ENCODE results near the gene HAUS5. TPM values are rescaled to one million over a fixed set of nuclear protein-coding genes. Genes with fewer than 3 reads are reported as not detected.

The HAUS5 gene
- total RNA-seq, 1 donor from 2014 or later, result 12.4 TPM

GRCh38 chr19:35633727-35634440 is 21.3 kb downstream of the HAUS5 start:
- Histone ChIP-seq H3K79me2 (ENCODE audit: low read depth) (peaks cover 15% of the 10 kb centered on the region), H3F3A (ENCODE audit: low read depth) (no peaks in the 10 kb centered on the region), H3K4me2 (no peak overlapping the region), H3K4me1 (peaks cover 4% of the 10 kb centered on the region), H2AFZ (replicated peaks) (no peak overlapping the region), H3K36me3 (no peaks in the 10 kb centered on the region), H3K27me3 (no peaks in the 10 kb centered on the region), H4K20me1 (ENCODE audit: low read depth) (no peaks in the 10 kb centered on the region), H3K9ac (no peak overlapping the region), H3K9me3 (ENCODE audit: low read depth) (no peaks in the 10 kb centered on the region), H3K27ac (no peak overlapping the region), H3K4me3 (no peak overlapping the region)
- Mint-ChIP-seq H3K36me3 (peaks cover 10% of the 10 kb centered on the region), H3K4me3 (no peak overlapping the region), H3K9me3 (no peaks in the 10 kb centered on the region), H3K4me1 (peaks cover 4% of the 10 kb centered on the region), H3K27ac (no peak overlapping the region), H3K27me3 (ENCODE audit: insufficient read depth, low read depth) (peaks cover 9% of the 10 kb centered on the region)
- TF ChIP-seq EZH2phosphoT487 (IDR thresholded peaks at IDR 0.05) (no peak), EZH2 (IDR thresholded peaks at IDR 0.05) (no peak), CTCF (IDR thresholded peaks at IDR 0.05) (no peak)
- no peak for DNase-seq (ENCODE audit: low spot score)

- Mint-ChIP-seq H3K27ac (no peak overlapping the region), H3K9me3 (no peaks in the 10 kb centered on the region), H3K4me1 (peaks cover 6% of the 10 kb centered on the region), H3K27me3 (ENCODE audit: insufficient read depth, low read depth) (peaks cover 10% of the 10 kb centered on the region), H3K4me3 (no peak overlapping the region), H3K36me3 (peaks cover 10% of the 10 kb centered on the region)
- DNase-seq (ENCODE audit: low spot score), result no peak
- Histone ChIP-seq H3K36me3 (no peaks in the 10 kb centered on the region), H3K9ac (no peak overlapping the region), H4K20me1 (ENCODE audit: low read depth) (no peaks in the 10 kb centered on the region), H3K9me3 (ENCODE audit: low read depth) (no peaks in the 10 kb centered on the region), H3K4me3 (no peak overlapping the region), H3F3A (ENCODE audit: low read depth) (peaks cover 18% of the 10 kb centered on the region), H3K27ac (no peak overlapping the region), H3K79me2 (ENCODE audit: low read depth) (no peaks in the 10 kb centered on the region), H3K4me2 (no peak overlapping the region), H2AFZ (replicated peaks) (no peak overlapping the region), H3K27me3 (no peaks in the 10 kb centered on the region), H3K4me1 (peaks cover 14% of the 10 kb centered on the region)
- TF ChIP-seq EZH2phosphoT487 (IDR thresholded peaks at IDR 0.05), result no peak
- no peak for TF ChIP-seq EZH2 (IDR thresholded peaks at IDR 0.05)
- TF ChIP-seq CTCF (IDR thresholded peaks at IDR 0.05), result no peak
These were observed 24.1 kb downstream of the HAUS5 start for GRCh38 chr19:35636651-35637050.

GRCh38 chr19:35637165-35637564 is 24.6 kb downstream of the HAUS5 start:
- no peak for DNase-seq (ENCODE audit: low spot score)
- H3K27me3 ChIP-seq, result no peaks in the 10 kb centered on the region
- no peak overlapping the region for H3K9ac ChIP-seq
- H3K36me3 Mint-ChIP-seq, result peaks cover 6% of the 10 kb centered on the region
- no peak overlapping the region for H3K4me3 Mint-ChIP-seq
- peaks cover 8% of the 10 kb centered on the region for H3K4me1 Mint-ChIP-seq
- H3K4me3 ChIP-seq, result no peak overlapping the region
- no peaks in the 10 kb centered on the region for H3K79me2 ChIP-seq (ENCODE audit: low read depth)
- H3K27ac ChIP-seq, result no peak overlapping the region
- H3K27ac Mint-ChIP-seq, result no peak overlapping the region
- TF ChIP-seq CTCF (IDR thresholded peaks at IDR 0.05) (no peak), EZH2 (IDR thresholded peaks at IDR 0.05) (no peak), EZH2phosphoT487 (IDR thresholded peaks at IDR 0.05) (no peak)
- H2AFZ ChIP-seq (replicated peaks), result no peak overlapping the region
- H4K20me1 ChIP-seq (ENCODE audit: low read depth), result no peaks in the 10 kb centered on the region
- H3F3A ChIP-seq (ENCODE audit: low read depth), result peaks cover 22% of the 10 kb centered on the region
- H3K4me2 ChIP-seq, result no peak overlapping the region
- H3K4me1 ChIP-seq, result peaks cover 19% of the 10 kb centered on the region
- no peaks in the 10 kb centered on the region for H3K9me3 ChIP-seq (ENCODE audit: low read depth)
- peaks cover 10% of the 10 kb centered on the region for H3K27me3 Mint-ChIP-seq (ENCODE audit: insufficient read depth, low read depth)
- H3K9me3 Mint-ChIP-seq, result no peaks in the 10 kb centered on the region
- H3K36me3 ChIP-seq, result no peaks in the 10 kb centered on the region
